Measurements from ENCODE around the gene KRTAP5-4.
"Not testable (repeated sequence)": the region's sequence is repeated elsewhere in the genome, so short reads cannot be mapped to it uniquely, and the experiment has no call there.

Gene KRTAP5-4

DNA sequence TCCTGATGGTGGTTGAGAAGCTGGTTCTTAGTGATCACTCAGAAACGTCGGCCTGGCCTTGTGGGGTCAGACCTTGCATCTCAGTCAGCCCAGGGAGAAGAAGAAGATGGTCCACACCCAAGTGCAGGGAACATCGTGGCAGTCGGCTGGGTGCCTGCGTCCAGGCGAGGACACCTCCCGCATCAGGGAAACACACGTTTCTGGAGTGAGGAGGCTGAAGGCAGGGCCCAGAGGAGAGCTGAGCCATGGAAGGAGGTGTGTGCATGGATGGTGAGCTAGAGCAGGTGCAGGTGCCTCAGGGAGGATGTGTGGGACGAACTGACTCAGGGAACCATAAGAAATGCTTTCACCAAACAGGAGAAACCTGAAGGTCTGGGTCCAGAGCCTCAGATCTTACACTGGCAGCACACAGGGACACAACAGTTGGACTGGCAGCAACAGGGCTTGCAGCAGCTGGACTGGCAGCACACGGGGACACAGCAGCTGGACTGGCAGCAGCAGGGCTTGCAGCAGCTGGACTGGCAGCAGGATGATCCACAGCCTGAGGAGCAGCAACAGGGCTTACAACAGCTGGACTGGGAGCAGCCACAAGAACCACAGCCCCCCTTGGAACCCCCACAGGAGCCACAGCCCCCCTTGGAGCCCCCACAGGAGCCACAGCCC, 24.5 kb downstream of the KRTAP5-4 start:
- DNase-seq (ENCODE audit: low read depth) = no peak
- H3K4me3 ChIP-seq (ENCODE audit: low read depth, low read length) = no peak overlapping the region
- TF ChIP-seq, protein P1, sequence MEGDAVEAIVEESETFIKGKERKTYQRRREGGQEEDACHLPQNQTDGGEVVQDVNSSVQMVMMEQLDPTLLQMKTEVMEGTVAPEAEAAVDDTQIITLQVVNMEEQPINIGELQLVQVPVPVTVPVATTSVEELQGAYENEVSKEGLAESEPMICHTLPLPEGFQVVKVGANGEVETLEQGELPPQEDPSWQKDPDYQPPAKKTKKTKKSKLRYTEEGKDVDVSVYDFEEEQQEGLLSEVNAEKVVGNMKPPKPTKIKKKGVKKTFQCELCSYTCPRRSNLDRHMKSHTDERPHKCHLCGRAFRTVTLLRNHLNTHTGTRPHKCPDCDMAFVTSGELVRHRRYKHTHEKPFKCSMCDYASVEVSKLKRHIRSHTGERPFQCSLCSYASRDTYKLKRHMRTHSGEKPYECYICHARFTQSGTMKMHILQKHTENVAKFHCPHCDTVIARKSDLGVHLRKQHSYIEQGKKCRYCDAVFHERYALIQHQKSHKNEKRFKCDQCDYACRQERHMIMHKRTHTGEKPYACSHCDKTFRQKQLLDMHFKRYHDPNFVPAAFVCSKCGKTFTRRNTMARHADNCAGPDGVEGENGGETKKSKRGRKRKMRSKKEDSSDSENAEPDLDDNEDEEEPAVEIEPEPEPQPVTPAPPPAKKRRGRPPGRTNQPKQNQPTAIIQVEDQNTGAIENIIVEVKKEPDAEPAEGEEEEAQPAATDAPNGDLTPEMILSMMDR (conservative IDR thresholded peaks at IDR 0.05; ENCODE audit: low read depth, low read length) = no peak

DNA sequence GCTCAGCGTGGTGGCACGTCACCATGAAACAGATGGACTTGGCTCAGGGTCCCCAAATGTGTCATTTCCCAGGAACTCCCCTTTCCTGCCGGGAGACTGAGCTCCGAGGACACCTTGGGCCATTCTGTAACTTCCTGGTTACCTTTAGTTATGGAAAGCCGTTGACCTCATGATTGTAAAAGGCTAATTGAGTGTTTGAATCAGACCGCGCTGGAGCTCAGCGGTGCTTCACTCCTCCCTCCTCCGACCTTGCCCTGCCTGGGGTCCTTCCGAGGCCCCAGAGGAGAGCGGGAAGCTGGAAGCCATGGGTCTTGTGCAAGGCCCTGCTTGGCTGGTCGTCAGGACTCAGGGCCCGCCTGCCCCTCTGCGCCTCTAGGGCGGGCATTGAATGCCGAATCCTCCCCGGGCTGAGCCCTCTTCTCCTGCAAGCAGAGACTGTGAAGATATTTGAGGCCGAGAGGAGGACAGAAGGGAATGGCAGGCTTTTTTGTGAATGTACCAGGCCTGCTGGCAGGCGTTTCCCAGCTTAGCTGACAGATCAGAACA, 25.3 kb downstream of the KRTAP5-4 start:
- DNase-seq (ENCODE audit: low read depth); H3K4me3 ChIP-seq (ENCODE audit: low read depth, low read length): not testable (repeated sequence)

DNA sequence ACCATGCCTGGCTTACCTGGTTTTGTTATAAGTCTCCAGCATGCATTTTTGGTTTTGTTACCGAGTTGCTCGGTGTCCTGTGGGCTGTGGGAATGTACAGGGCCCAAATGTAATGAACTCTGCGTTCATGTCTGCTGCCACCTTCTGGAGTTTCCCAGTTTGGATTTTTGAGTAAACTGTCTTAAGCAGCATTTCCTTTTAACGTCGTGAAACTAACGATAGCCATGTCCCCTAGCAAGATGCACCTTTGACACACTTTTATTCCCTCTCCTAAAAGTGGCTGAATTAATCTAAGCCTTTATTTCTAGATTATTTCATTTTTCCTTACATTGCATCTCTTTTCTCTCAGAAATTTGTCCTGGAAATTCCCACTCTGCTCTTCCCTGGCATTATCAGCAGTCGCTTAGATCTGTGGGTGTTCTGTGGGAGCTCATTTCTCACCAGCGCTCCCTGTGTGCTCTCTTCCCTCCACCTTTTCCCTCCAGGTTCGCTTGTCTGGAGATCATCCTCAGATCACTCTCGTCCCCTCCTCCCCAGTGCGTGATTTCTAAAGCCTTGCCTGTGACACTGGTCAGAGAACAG, 25.9 kb downstream of the KRTAP5-4 start:
- TF ChIP-seq, protein P1 (conservative IDR thresholded peaks at IDR 0.05; ENCODE audit: low read depth, low read length) = peak; percentile 32
- H3K4me3 ChIP-seq (ENCODE audit: low read depth, low read length) = not testable (repeated sequence)
- DNase-seq (ENCODE audit: low read depth) = peak; percentile 22

DNA sequence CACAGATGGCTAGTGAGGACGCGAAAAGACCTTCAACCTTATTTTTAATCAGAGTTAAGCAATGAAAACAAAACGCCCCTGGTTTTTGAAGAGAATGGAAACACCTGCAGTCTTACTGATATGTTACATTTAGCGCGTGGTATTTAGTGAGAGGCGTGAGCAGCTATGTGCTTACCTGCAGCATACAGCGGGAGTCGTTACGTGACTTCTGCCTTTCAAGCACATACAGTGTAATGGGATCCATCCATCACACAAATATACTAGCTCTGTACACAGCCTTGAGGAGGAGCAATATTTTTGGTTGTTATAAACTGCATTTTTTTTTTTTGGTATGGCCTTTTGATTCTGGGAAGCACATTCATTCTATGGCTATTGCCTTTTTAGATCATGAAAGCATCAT, 29.3 kb downstream of the KRTAP5-4 start:
- H3K4me3 ChIP-seq (ENCODE audit: low read depth, low read length) = no peak overlapping the region
- no peak for DNase-seq (ENCODE audit: low read depth)
- TF ChIP-seq, protein P1 (conservative IDR thresholded peaks at IDR 0.05; ENCODE audit: low read depth, low read length) = no peak

DNA sequence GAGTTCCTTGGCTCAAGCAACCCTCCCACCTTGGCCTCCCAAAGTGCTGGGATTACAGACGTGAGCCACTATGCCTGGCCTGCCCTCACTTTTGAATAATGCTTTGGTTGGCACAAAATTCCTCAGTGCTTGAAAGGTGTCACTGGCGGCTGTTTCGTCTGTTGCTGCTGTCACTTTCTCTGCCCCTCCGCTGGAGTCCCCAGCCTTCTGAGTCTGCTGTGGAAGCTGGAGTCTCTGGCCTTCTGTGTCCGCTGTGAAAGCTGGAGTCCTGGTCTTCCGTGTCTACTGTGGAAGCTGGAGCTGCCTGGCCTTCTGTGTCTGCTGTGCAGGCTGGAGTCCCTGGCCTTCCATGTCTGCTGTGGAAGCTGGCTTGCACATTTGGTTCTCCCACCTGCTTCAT, 31.9 kb downstream of the KRTAP5-4 start:
- no peak for DNase-seq (ENCODE audit: low read depth)
- TF ChIP-seq, protein P1 (conservative IDR thresholded peaks at IDR 0.05; ENCODE audit: low read depth, low read length) = no peak
- H3K4me3 ChIP-seq (ENCODE audit: low read depth, low read length) = no peak overlapping the region

DNA sequence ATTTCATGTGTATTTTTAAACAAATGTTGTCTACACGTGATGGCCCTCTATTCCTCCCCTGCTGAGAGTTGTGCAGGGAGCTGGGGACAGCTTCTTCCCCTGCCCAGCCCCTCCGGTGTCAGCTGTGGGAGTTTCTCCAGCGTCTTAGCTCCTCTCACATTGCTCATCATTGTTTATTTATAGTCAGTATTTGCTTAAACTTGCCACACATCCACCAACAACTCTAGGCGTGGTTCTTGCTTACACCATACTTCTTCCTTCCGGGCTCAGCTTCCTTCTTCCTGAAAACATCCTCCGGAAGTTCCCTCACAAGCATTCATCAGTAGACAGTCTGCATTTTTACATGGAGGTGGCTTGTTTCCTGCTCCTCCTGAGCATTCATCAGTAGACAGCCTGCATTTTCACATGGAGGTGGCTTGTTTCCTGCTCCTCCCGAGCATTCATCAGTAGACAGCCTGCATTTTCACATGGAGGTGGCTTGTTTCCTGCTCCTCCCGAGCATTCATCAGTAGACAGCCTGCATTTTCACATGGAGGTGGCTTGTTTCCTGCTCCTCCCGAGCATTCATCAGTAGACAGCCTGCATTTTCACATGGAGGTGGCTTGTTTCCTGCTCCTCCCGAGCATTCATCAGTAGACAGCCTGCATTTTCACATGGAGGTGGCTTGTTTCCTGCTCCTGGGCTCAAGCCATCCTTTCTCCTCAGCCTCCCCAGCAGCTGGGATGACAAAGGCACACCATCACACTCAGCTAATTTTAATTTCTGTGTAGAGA, 32.6 kb downstream of the KRTAP5-4 start:
- H3K4me3 ChIP-seq (ENCODE audit: low read depth, low read length) = not testable (repeated sequence)
- peak; percentile 7 for DNase-seq (ENCODE audit: low read depth)

DNA sequence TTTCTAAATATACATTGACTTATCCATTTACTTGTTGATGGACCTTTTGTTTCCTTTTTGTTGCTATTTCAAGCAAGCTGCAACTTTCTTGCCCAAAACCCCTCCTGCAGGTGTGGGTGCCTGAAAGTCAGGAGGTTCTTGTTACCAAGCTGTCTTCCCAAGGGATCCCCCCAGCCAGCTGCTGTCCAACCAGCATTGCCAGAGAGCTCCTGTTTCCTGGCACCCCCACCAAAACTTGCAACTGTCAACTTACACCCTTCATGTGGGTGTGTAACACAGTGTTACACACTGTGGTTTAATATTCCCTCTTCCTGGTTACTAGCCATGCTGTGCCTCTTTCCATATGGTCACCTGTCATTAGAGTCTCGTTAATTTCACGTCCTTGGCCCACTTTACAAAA, 35.2 kb downstream of the KRTAP5-4 start:
- no peak for DNase-seq (ENCODE audit: low read depth)
- TF ChIP-seq, protein P1 (conservative IDR thresholded peaks at IDR 0.05; ENCODE audit: low read depth, low read length) = no peak
- no peak overlapping the region for H3K4me3 ChIP-seq (ENCODE audit: low read depth, low read length)

DNA sequence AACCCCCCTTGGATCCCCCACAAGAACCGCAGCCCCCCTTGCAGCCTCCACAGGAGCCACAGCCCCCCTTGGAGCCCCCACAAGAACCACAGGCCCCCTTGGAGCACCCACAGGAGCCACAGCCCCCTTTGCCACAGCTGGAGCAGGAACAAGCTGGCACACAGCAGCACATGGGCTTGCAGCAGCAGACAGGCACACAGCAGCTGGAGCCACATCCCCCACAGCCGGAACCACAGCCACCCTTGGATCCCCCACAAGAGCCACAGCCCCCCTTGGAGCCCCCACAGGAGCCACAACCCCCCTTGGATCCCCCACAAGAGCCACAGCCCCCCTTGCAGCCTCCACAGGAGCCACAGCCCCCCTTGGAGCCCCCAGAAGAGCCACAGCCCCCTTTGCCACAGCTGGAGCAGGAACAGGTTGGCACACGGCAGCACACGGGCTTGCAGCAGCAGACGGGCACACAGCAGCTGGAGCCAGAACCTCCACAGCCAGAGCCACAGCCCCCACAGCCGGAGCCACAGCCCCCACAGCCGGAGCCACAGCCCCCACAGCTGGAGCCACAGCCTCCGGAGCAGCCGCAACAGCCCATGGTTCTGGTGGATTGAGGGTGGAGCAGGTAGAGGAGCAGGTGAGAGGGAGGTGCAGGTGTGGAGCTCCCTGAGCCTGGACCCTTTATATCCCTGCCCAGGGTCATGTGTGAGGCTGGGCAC, 37.1 kb downstream of the KRTAP5-4 start, which contains the start of gene KRTAP5-1:
TSS of gene KRTAP5-1 (minus strand) at position 623 of the 710 bp plus-strand sequence. CDS start at position 589, 34 bp downstream.
- H3K4me3 ChIP-seq (ENCODE audit: low read depth, low read length); DNase-seq (ENCODE audit: low read depth): not testable (repeated sequence)

DNA sequence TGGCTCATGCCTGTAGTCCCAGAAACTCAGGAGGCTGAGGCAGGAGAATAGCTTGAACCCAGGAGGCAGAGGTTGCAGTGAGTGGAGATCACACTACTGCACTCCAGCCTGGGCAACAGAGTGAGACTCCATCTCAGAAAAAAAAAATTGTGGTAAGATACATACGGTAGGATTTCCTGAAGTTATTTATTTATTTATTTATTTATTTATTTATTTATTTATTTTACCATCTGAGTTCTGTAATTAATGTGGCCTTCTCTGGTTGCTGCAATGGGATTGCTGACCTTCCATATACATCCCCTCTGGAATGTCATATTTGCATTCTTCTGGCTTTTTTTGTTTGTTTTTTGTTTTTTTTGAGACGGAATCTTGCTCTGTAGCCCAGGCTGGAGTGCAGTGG, 39.0 kb downstream of the KRTAP5-4 start:
- not testable (repeated sequence) for DNase-seq (ENCODE audit: low read depth); H3K4me3 ChIP-seq (ENCODE audit: low read depth, low read length)

Data from choroid plexus epithelial cell (primary cell).